Ascending aorta (tissue), 2 donors: ENCODE results near the gene MARCHF10. TPM values are rescaled to one million over a fixed set of nuclear protein-coding genes. Genes with fewer than 3 reads are reported as not detected.

Experiments
- DNase-seq, 2 donors: peaks; one replicate each; pipeline ENCODE4 v3.0.0-alpha.2; 2019; ENCODE audit warnings: low spot score in 2 of 2
- H3K27ac ChIP-seq, 2 donors: fragments of 200-600 bp; sonication (generic); one replicate each; pipeline ENCODE4 v1.5.1; 2016 to 2017; ENCODE audit warnings: mild to moderate bottlenecking in 1 of 2
- H3K27me3 ChIP-seq: fragments of 200-600 bp; sonication (generic); one replicate; pipeline ENCODE4 v1.5.1; 2017
- H3K36me3 ChIP-seq, 2 donors: fragments of 200-600 bp; sonication (generic); one replicate each; pipeline ENCODE4 v1.5.1; 2016
- H3K4me1 ChIP-seq, 2 donors: fragments of 200-600 bp; sonication (generic); one replicate each; pipeline ENCODE4 v1.5.1; 2016 to 2017; ENCODE audit warnings: mild to moderate bottlenecking in 1 of 2
- H3K4me3 ChIP-seq, 2 donors: fragments of 200-600 bp; sonication (generic); one replicate each; pipeline ENCODE4 v1.5.1; 2016 to 2017; ENCODE audit warnings: mild to moderate bottlenecking in 1 of 2
- H3K9me3 ChIP-seq, 2 donors: fragments of 200-600 bp; sonication (generic); one replicate each; pipeline ENCODE4 v1.5.1; 2016
- intact Hi-C: fragments of 100-400 bp; cut with DNase I; formaldehyde crosslinking; loops from one replicate; pipeline ENCODE4 v1.15.1; 2023
- total RNA-seq: library from RNA; depleted of rRNA; stranded (reverse); fragments of >200 nt; gene quantifications from one replicate; pipeline ENCODE4 v1.1.0, GENCODE V29; 2016
- TF ChIP-seq, protein P1 (sequence below), 3 experiments: fragments of 200-600 bp in 2 of 3; fragments of 450-650 bp in 1 of 3; sonication (generic) in 2 of 3; IDR thresholded peaks; one replicate each; pipeline ENCODE4 v1.5.1; 2016 to 2019; ENCODE audit warnings: antibody characterized with exemption in 3 of 3, mild to moderate bottlenecking in 1 of 3, moderate library complexity in 1 of 3

Gene MARCHF10
- total RNA-seq, 1 donor from 2014 or later = not detected

DNA sequence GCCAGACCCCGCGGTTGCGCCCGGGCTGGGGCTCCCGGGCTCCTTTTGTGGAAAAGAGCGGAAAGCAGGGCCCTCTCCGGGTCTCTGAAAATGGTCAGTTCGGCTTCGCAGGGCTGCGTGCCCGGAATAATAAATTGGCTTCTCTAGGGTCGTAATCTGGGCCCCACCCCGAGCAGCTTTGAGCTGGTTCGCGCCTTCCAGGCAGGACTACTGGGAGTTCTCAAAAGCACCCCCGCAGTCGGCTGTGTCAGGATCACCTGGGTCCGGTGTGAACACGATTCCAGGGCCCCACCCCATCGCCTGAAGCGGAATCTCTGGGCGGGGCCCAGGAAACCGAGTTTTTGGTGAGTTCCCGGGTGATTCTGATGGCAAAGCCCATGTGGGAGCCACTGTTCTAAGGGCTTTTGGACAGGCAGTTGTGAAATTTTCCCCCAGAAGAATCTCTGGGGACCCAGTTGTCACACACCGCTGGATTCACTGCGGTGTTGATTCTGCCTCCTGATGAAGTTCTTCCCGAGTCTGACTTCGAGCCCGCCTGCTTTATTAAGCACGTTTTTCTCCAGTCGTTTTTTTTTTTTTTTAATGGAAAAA is 103.6 kb downstream of the MARCHF10 start:
- Histone ChIP-seq H3K4me1 (peaks cover 0 to 23% of the 10 kb centered on the region in 2 donors), H3K4me3 (peak overlapping the region; percentile 87 to 93), H3K9me3 (no peaks in the 10 kb centered on the region), H3K36me3 (no peaks in the 10 kb centered on the region), H3K27ac (peak overlapping the region; percentile 35 to 56), H3K27me3 (no peaks in the 10 kb centered on the region)
- no peak for DNase-seq
- TF ChIP-seq, protein P1, sequence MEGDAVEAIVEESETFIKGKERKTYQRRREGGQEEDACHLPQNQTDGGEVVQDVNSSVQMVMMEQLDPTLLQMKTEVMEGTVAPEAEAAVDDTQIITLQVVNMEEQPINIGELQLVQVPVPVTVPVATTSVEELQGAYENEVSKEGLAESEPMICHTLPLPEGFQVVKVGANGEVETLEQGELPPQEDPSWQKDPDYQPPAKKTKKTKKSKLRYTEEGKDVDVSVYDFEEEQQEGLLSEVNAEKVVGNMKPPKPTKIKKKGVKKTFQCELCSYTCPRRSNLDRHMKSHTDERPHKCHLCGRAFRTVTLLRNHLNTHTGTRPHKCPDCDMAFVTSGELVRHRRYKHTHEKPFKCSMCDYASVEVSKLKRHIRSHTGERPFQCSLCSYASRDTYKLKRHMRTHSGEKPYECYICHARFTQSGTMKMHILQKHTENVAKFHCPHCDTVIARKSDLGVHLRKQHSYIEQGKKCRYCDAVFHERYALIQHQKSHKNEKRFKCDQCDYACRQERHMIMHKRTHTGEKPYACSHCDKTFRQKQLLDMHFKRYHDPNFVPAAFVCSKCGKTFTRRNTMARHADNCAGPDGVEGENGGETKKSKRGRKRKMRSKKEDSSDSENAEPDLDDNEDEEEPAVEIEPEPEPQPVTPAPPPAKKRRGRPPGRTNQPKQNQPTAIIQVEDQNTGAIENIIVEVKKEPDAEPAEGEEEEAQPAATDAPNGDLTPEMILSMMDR (IDR thresholded peaks at IDR 0.05) = no peak
- intact Hi-C loops = loop anchor here (1.0 to 10.0 kb wide), 3 partner anchors 380 to 702 kb away; no protein-coding TSS in a partner anchor

DNA sequence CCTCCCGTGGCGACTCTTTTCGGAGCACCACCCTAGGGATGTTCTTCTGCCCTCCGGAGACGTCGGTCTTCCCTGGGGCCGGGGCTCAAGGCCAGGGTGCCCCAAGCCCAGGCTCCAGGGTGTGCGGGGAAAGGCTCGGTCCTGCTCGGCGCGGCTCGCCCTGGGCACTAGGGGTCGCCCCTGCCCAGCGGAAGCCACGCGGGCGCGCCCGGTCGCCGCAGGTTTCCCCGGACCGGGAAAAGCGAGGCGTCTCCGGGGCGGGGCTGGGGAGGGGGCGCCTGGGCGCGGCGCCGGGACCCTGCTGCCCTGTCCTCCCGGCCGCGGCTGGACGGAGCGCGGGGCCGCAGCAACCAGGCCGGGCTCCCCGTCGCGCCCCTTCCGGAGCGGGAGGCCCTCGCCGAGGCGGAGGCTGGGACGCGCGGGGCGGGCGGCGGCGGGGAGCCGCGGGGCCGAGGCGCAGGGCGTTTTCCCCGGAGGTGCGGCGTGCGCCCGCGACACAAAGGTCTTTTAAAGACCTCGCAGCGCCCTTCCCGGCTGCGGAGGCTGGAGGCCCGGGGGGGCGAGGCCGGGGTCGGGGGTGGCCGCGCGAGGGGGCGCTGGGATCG is 104.2 kb downstream of the MARCHF10 start:
- Histone ChIP-seq H3K4me3 (peak overlapping the region; percentile 87 to 93), H3K27me3 (no peaks in the 10 kb centered on the region), H3K27ac (peak overlapping the region; percentile 35 to 56), H3K36me3 (no peaks in the 10 kb centered on the region), H3K4me1 (peaks cover 0 to 23% of the 10 kb centered on the region in 2 donors), H3K9me3 (no peaks in the 10 kb centered on the region)
- TF ChIP-seq, protein P1 (IDR thresholded peaks at IDR 0.05) = peak; percentile 80 to 95 (median 84)
- DNase-seq = peak in 1 of 2 donors; percentile 85
- intact Hi-C loops = loop anchor here (1.0 to 10.0 kb wide), 4 partner anchors 264 to 702 kb away; no protein-coding TSS in a partner anchor

DNA sequence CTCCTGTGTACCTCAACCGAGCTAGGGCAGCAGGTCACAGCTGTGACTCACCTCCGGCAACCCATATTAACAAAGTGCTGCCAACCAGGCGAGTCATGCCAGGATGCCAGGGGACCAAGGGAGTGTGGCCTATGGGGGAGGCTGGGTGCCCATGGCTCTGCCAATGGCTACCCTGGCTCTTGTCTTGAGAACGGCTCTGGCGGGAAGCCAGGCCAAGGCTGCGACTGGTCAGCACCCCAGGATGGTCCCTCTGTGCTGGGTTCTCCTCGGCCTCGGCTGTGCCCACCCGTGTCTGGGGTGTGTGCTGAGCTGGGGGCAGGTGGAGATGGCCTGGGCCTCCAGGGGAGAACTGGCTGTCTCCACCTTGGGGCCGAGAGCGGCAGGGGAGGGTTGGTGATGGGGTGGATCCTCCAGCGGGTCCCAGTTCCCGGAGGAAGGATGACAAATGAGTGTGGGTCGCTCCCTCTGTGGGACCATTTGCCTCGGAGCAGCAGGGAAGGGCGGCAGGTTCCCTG is 104.8 kb downstream of the MARCHF10 start:
- Histone ChIP-seq H3K36me3 (no peaks in the 10 kb centered on the region), H3K4me3 (peak overlapping the region; percentile 87 to 93), H3K4me1 (peaks cover 0 to 23% of the 10 kb centered on the region in 2 donors), H3K27ac (peak overlapping the region in 1 of 2 donors; percentile 19), H3K9me3 (no peaks in the 10 kb centered on the region), H3K27me3 (no peaks in the 10 kb centered on the region)
- DNase-seq = peak; percentile 29 to 83
- intact Hi-C loops = loop anchor here (1.0 to 10.0 kb wide), 3 partner anchors 265 to 581 kb away; no protein-coding TSS in a partner anchor
- TF ChIP-seq, protein P1 (IDR thresholded peaks at IDR 0.05) = no peak

DNA sequence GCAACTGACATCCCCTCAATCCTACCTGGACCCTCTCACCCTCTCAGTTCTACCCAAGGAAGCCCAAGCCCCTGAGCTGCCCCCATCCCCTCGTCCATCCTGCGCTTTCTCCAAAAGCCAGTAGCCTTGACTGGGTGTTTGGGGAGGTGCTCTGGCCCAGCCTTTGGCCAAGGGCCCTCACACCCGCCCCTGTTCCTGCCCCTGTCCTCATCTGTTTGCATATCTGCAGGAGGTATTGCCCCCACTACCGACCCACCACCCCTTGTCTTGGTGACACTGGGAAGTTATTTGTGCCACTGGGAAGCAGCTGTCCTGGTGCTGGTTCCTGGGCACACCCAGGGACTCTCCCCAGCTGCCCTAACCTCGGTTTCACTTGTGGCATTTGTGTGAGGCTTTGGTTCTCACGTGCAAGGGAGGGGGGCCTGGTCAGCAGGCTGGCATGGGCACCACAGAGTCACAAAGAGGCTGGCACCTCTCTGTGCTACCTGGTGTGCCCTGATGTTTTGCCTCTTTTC is 105.3 kb downstream of the MARCHF10 start:
- intact Hi-C loops = loop anchor here (1.0 to 10.0 kb wide), 3 partner anchors 265 to 582 kb away; no protein-coding TSS in a partner anchor
- Histone ChIP-seq H3K27ac (no peak overlapping the region), H3K9me3 (no peaks in the 10 kb centered on the region), H3K27me3 (no peaks in the 10 kb centered on the region), H3K4me3 (no peak overlapping the region), H3K36me3 (no peaks in the 10 kb centered on the region), H3K4me1 (peaks cover 0 to 23% of the 10 kb centered on the region in 2 donors)
- TF ChIP-seq, protein P1 (IDR thresholded peaks at IDR 0.05) = no peak
- no peak for DNase-seq

DNA sequence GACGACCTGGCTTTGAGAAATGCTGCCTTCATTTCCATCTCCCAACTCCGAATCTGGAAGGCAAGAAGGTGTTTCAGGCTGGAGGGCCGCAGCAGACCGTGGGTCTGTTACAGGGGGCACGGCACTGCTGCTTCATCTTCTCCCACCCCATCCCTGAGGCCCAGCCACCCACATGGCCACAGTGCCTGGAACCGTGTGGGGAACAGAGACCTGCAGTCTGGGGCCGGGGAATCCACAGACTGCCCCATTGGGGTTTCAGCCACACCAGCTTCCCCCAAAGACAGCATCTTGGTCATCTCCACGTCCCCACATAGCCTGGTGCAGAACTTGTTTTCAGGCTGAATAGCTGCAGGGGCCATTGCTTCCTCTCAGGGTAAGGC is 106.4 kb downstream of the MARCHF10 start:
- no peaks in the 10 kb centered on the region for H3K9me3 ChIP-seq
- DNase-seq = no peak

More for the DNA sequence above, 106.4 kb downstream of the MARCHF10 start:
- Histone ChIP-seq H3K4me1 (peaks cover 0 to 30% of the 10 kb centered on the region in 2 donors), H3K4me3 (no peak overlapping the region), H3K27ac (no peak overlapping the region), H3K27me3 (no peaks in the 10 kb centered on the region), H3K36me3 (no peaks in the 10 kb centered on the region)
- TF ChIP-seq, protein P1 (IDR thresholded peaks at IDR 0.05) = no peak
- intact Hi-C loops = loop anchor here (10.0 kb wide), 2 partner anchors 383 to 583 kb away; no protein-coding TSS in a partner anchor
